IMR-90 (cell line): Measurements from ENCODE around the gene CDC42EP4. TPM values are rescaled to one million over a fixed set of nuclear protein-coding genes. Genes with fewer than 3 reads are reported as not detected.

Source experiments
- ATAC-seq: fragments of 200-7000 bp; cut with Tn5 transposase; 2 replicates; pipeline ENCODE4 v1.9.1; 2020; ENCODE audit warnings: low read depth, mild to moderate bottlenecking, moderate library complexity
- BruUV-seq: library from RNA; stranded (reverse); fragments of 400-500 nt; replicated peaks from 2 replicates; lab custom pipeline; 2021; lab: Mats Ljungman, UMichigan
- CTCF ChIA-PET: fragments of 300-600 bp; formaldehyde crosslinking; extraction: SDS; loops from one replicate; lab custom pipeline; 2021; ENCODE audit warnings: antibody characterized with exemption; lab: Yijun Ruan, JAX
- POLR2A ChIA-PET: fragments of 300-600 bp; sonication (Branson Sonifier 250); formaldehyde crosslinking; loops from one replicate; lab custom pipeline; 2022; ENCODE audit warnings: antibody characterized with exemption; ENCODE audit not compliant: unreplicated experiment; lab: Charles Lee
- DNase-seq: peaks from one replicate; pipeline ENCODE4 v3.0.0; 2013
- H2AFZ ChIP-seq: replicated peaks from 2 replicates; pipeline ENCODE3; 2013; ENCODE audit warnings: low read length, mild to moderate bottlenecking; ENCODE audit not compliant: poor library complexity
- H2AK5ac ChIP-seq: 2 replicates; pipeline ENCODE4 v1.6.1; 2013; ENCODE audit warnings: low read depth, low read length, inconsistent platforms
- H2AK9ac ChIP-seq: replicated peaks from 2 replicates; pipeline ENCODE3; 2013; ENCODE audit warnings: mild to moderate bottlenecking, low read depth, low read length, moderate library complexity; ENCODE audit not compliant: poor library complexity
- H2BK120ac ChIP-seq: 2 replicates; pipeline ENCODE4 v1.6.1; 2013; ENCODE audit warnings: low read depth, low read length, inconsistent platforms
- H2BK15ac ChIP-seq: 3 replicates; pipeline ENCODE4 v1.6.1; 2013; ENCODE audit warnings: low read depth, low read length, inconsistent platforms
- H2BK20ac ChIP-seq: 2 replicates; pipeline ENCODE4 v1.6.1; 2013; ENCODE audit warnings: low read depth, mild to moderate bottlenecking, inconsistent platforms, low read length, moderate library complexity
- H2BK5ac ChIP-seq: 2 replicates; pipeline ENCODE4 v1.6.1; 2013; ENCODE audit warnings: mild to moderate bottlenecking, low read depth, low read length, inconsistent platforms; ENCODE audit not compliant: poor library complexity, severe bottlenecking
- H3K14ac ChIP-seq: replicated peaks from 2 replicates; pipeline ENCODE4 v1.6.1; 2013; ENCODE audit warnings: low read depth, low read length, inconsistent platforms
- H3K18ac ChIP-seq: 2 replicates; pipeline ENCODE4 v1.6.1; 2013; ENCODE audit warnings: low read depth, low read length, control low read depth
- H3K23ac ChIP-seq: 2 replicates; pipeline ENCODE4 v1.6.1; 2013; ENCODE audit warnings: low read depth, low read length, inconsistent platforms
- H3K27ac ChIP-seq: 2 replicates; pipeline ENCODE4 v1.5.1; 2013; ENCODE audit warnings: mild to moderate bottlenecking, control low read depth, low read length; ENCODE audit not compliant: insufficient read depth
- H3K27me3 ChIP-seq: 2 replicates; pipeline ENCODE4 v1.6.1; 2013; ENCODE audit warnings: low read length; ENCODE audit not compliant: control insufficient read depth, insufficient read depth
- H3K36me3 ChIP-seq: 2 replicates; pipeline ENCODE4 v1.6.1; 2013; ENCODE audit warnings: low read length, mixed read lengths; ENCODE audit not compliant: control insufficient read depth, insufficient read depth
- H3K4ac ChIP-seq: 2 replicates; pipeline ENCODE4 v1.6.1; 2013; ENCODE audit warnings: low read depth, low read length, inconsistent platforms
- H3K4me1 ChIP-seq: 2 replicates; pipeline ENCODE4 v1.6.1; 2013; ENCODE audit warnings: low read length, mixed read lengths; ENCODE audit not compliant: control insufficient read depth, insufficient read depth
- H3K4me2 ChIP-seq: 2 replicates; pipeline ENCODE4 v1.6.1; 2013; ENCODE audit warnings: low read depth, mild to moderate bottlenecking, control low read depth, low read length, moderate library complexity
- H3K4me3 ChIP-seq: 2 replicates; pipeline ENCODE4 v1.5.1; 2013; ENCODE audit warnings: low read depth, mild to moderate bottlenecking, control low read depth, low read length, moderate library complexity; ENCODE audit not compliant: insufficient read depth
- H3K56ac ChIP-seq: 2 replicates; pipeline ENCODE4 v1.6.1; 2013; ENCODE audit warnings: low read length, inconsistent platforms; ENCODE audit not compliant: insufficient read depth; ENCODE audit errors: extremely low read depth
- H3K79me1 ChIP-seq, 2 experiments: 2 replicates each; pipeline ENCODE4 v1.6.1; 2013; ENCODE audit warnings: low read length in 2 of 2, inconsistent platforms in 1 of 2, low read depth in 1 of 2
- H3K9ac ChIP-seq: 2 replicates; pipeline ENCODE4 v1.6.1; 2013; ENCODE audit warnings: low read depth, low read length, control low read depth
- H3K9me1 ChIP-seq: 2 replicates; pipeline ENCODE4 v1.6.1; 2013; ENCODE audit warnings: low read length, inconsistent platforms; ENCODE audit not compliant: insufficient read depth
- H3K9me3 ChIP-seq: 2 replicates; pipeline ENCODE4 v1.6.1; 2013; ENCODE audit warnings: low read length; ENCODE audit not compliant: control insufficient read depth, insufficient read depth
- H4K20me1 ChIP-seq: 2 replicates; pipeline ENCODE4 v1.6.1; 2013; ENCODE audit warnings: low read length, inconsistent platforms; ENCODE audit not compliant: insufficient read depth
- H4K5ac ChIP-seq: 2 replicates; pipeline ENCODE4 v1.6.1; 2013; ENCODE audit warnings: mild to moderate bottlenecking, low read depth, low read length, control low read depth
- H4K8ac ChIP-seq, 2 experiments: 2 replicates each; pipeline ENCODE4 v1.6.1; 2013; ENCODE audit warnings: low read depth in 2 of 2, low read length in 2 of 2, control low read depth in 1 of 2, inconsistent platforms in 1 of 2
- H4K91ac ChIP-seq: 2 replicates; pipeline ENCODE4 v1.6.1; 2013; ENCODE audit warnings: low read depth, low read length, inconsistent platforms; ENCODE audit not compliant: insufficient read depth
- BHLHE40 ChIP-seq: fragments of 150-350 bp; IDR thresholded peaks from 2 replicates; pipeline ENCODE4 v1.6.1; 2016; ENCODE audit warnings: mild to moderate bottlenecking, low read depth, low read length
- CEBPB ChIP-seq: IDR thresholded peaks from 2 replicates; pipeline ENCODE4 v1.6.1; 2012; ENCODE audit warnings: low read depth, low read length, improper control_type of control experiment
- CHD1 ChIP-seq: IDR thresholded peaks from 2 replicates; pipeline ENCODE4 v1.6.1; 2012; ENCODE audit warnings: low read depth, low read length, improper control_type of control experiment
- CTCF ChIP-seq: conservative IDR thresholded peaks from 2 replicates; pipeline ENCODE4 v1.5.1; 2012; ENCODE audit warnings: mild to moderate bottlenecking, low read depth, low read length, improper control_type of control experiment
- FOS ChIP-seq: fragments of 150-350 bp; IDR thresholded peaks from 2 replicates; pipeline ENCODE4 v1.6.1; 2016; ENCODE audit warnings: low read depth, low read length
- MAFK ChIP-seq: IDR thresholded peaks from 2 replicates; pipeline ENCODE4 v1.6.1; 2012; ENCODE audit warnings: low read depth, low read length, improper control_type of control experiment
- MAZ ChIP-seq: IDR thresholded peaks from 2 replicates; pipeline ENCODE4 v1.6.1; 2012; ENCODE audit warnings: low read depth, mild to moderate bottlenecking, low read length, improper control_type of control experiment, moderate library complexity, borderline replicate concordance
- MXI1 ChIP-seq: IDR thresholded peaks from 2 replicates; pipeline ENCODE4 v1.6.1; 2012; ENCODE audit warnings: low read depth, mild to moderate bottlenecking, low read length, moderate library complexity, borderline replicate concordance
- NFE2L2 ChIP-seq: fragments of 150-350 bp; IDR thresholded peaks from 2 replicates; pipeline ENCODE4 v1.6.1; 2016; ENCODE audit warnings: low read depth, mild to moderate bottlenecking, low read length
- POLR2A ChIP-seq: IDR thresholded peaks from 2 replicates; pipeline ENCODE4 v1.6.1; 2012; ENCODE audit warnings: mild to moderate bottlenecking, low read depth, low read length
- RAD21 ChIP-seq: IDR thresholded peaks from 2 replicates; pipeline ENCODE4 v1.6.1; 2012; ENCODE audit warnings: low read length, improper control_type of control experiment
- RCOR1 ChIP-seq: IDR thresholded peaks from 2 replicates; pipeline ENCODE4 v1.6.1; 2012; ENCODE audit warnings: mild to moderate bottlenecking, low read length, improper control_type of control experiment; ENCODE audit not compliant: insufficient replicate concordance
- RFX5 ChIP-seq: IDR thresholded peaks from 2 replicates; pipeline ENCODE4 v1.8.0; 2012; ENCODE audit warnings: low read depth, mild to moderate bottlenecking, low read length, moderate library complexity
- SMC3 ChIP-seq: fragments of 150-350 bp; IDR thresholded peaks from 2 replicates; pipeline ENCODE4 v1.6.1; 2016; ENCODE audit warnings: low read depth, mild to moderate bottlenecking, antibody characterized with exemption, low read length, moderate library complexity
- USF2 ChIP-seq: fragments of 150-350 bp; IDR thresholded peaks from 2 replicates; pipeline ENCODE4 v1.6.1; 2017; ENCODE audit warnings: mild to moderate bottlenecking, antibody characterized with exemption, low read length, low read depth
- WGBS, 2 experiments: methylation state at CpG; one replicate each; pipeline versions ENCODE4 v1.1.5 to v1.1.7; 2013; ENCODE audit warnings: missing lambda C conversion rate in 2 of 2; ENCODE audit not compliant: insufficient read length in 1 of 2; ENCODE audit errors: extremely low coverage in 2 of 2; 5-methylcytosine and 5-hydroxymethylcytosine counted together
- dilution Hi-C: fragments of 300-500 bp; cut with HindIII; formaldehyde crosslinking; loops from one replicate; pipeline ENCODE4 v1.14.3; 2018; ENCODE audit warnings: low sequenced_read_pairs; ENCODE audit not compliant: unreplicated experiment
- in situ Hi-C: fragments of 300-500 bp; cut with MboI; formaldehyde crosslinking; loops from 3 replicates; pipeline ENCODE4 v1.14.3; 2019; ENCODE audit warnings: low sequenced_read_pairs, inconsistent platforms, mixed read lengths
- intact Hi-C: fragments of 100-400 bp; cut with micrococcal nuclease; formaldehyde crosslinking; loops from 2 replicates; pipeline ENCODE4 v1.10.0; 2022
- polyA plus RNA-seq, 3 experiments: library from polyadenylated mRNA; depleted of rRNA; stranded (reverse); fragments of >200 nt; gene quantifications; 2 replicates each; pipeline ENCODE4 v1.2.3, GENCODE V29; 2012; ENCODE audit warnings: low replicate concordance in 1 of 3
- total RNA-seq: library from RNA; depleted of rRNA; stranded (reverse); fragments of >200 nt; gene quantifications from 2 replicates; pipeline ENCODE4 v1.2.3, GENCODE V29; 2012
- TF ChIP-seq, protein P1 (sequence below): fragments of 150-350 bp; IDR thresholded peaks from 2 replicates; pipeline ENCODE4 v1.6.1; 2016; ENCODE audit warnings: low read depth, mild to moderate bottlenecking, low read length, moderate library complexity, borderline replicate concordance

The CDC42EP4 gene
- total and polyA plus RNA-seq, 2 of the 4 experiments (the other 2 are of a cell fraction), result 14.3 to 25.8 TPM

DNA sequence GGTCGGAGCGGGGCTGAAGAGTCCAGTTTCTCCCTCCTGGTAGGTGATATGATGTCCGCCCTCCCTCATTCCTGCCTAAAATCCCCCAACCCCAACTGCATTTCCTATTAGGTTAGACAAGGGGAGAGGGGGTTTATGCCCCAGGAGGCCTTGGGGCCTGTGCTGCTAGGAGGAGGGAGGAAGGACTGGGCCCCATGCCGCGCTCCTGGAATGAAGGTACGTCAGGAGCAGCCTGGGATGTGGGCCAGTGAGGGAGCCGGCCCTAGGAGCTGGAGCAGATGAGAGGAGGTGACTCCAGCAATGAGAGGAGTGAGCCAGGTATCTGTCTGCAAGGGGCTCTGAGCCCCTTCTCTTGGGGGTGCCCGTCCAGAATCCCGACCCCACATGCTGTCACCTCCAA, 46.9 kb upstream of the CDC42EP4 start:
- no peak overlapping the region for H3K27ac ChIP-seq
- H3K18ac ChIP-seq, result no peak overlapping the region
- H3K14ac ChIP-seq, result no peak overlapping the region
- peak overlapping the region; percentile 77 for H2AK9ac ChIP-seq
- H3K4me1 ChIP-seq, result peaks cover 2% of the 10 kb centered on the region; the same call in 1 of the 2 replicates
- H4K20me1 ChIP-seq, result no peaks in the 10 kb centered on the region; the same call in 1 of the 2 replicates
- H3K4me3 ChIP-seq, result no peak overlapping the region
- H3K4me2 ChIP-seq, result no peak overlapping the region
- H4K8ac ChIP-seq, result no peak overlapping the region
- no peaks in the 10 kb centered on the region for H3K9me1 ChIP-seq
- dilution Hi-C loops (no loop called here), intact Hi-C loops (no loop called here), in situ Hi-C loops (loop anchor here (25.0 kb wide), 1 partner anchor 771 kb away; no protein-coding TSS in a partner anchor)
- H4K91ac ChIP-seq, result no peak overlapping the region
- WGBS, 2 experiments, result 80% methylated on average over 2 of the region's 9 CpGs; no CpG with 5 or more reads in 1 of the 2 experiments
- no peak overlapping the region for H2BK5ac ChIP-seq
- peaks cover 10% of the 10 kb centered on the region for H3K27me3 ChIP-seq
- H3K4ac ChIP-seq, result no peak overlapping the region
- DNase-seq (no peak), ATAC-seq (no peak)
- no peak overlapping the region for H4K5ac ChIP-seq
- no peaks in the 10 kb centered on the region for H3K79me1 ChIP-seq
- H3K56ac ChIP-seq, result no peak overlapping the region
- ChIA-PET POLR2A (no interaction called here), CTCF (no interaction called here)
- H2AFZ ChIP-seq, result no peak overlapping the region
- no peaks in the 10 kb centered on the region for H3K36me3 ChIP-seq
- H2AK5ac ChIP-seq, result no peak overlapping the region
- no peak overlapping the region for H3K23ac ChIP-seq
- H2BK15ac ChIP-seq, result no peak overlapping the region
- no peak overlapping the region for H2BK120ac ChIP-seq
- H3K9me3 ChIP-seq, result no peaks in the 10 kb centered on the region
- H3K9ac ChIP-seq, result no peak overlapping the region
- TF ChIP-seq RCOR1, result no peak
- no peak for TF ChIP-seq RAD21
- TF ChIP-seq MAFK, result no peak
- no peak for TF ChIP-seq MXI1
- TF ChIP-seq FOS, result no peak
- TF ChIP-seq POLR2A, result no peak
- no peak for TF ChIP-seq MAZ
- TF ChIP-seq CEBPB, result no peak
- no peak for TF ChIP-seq CTCF
- no peak for TF ChIP-seq USF2
- TF ChIP-seq SMC3, result no peak
- no peak for TF ChIP-seq BHLHE40
- TF ChIP-seq RFX5, result no peak
- TF ChIP-seq, protein P1, sequence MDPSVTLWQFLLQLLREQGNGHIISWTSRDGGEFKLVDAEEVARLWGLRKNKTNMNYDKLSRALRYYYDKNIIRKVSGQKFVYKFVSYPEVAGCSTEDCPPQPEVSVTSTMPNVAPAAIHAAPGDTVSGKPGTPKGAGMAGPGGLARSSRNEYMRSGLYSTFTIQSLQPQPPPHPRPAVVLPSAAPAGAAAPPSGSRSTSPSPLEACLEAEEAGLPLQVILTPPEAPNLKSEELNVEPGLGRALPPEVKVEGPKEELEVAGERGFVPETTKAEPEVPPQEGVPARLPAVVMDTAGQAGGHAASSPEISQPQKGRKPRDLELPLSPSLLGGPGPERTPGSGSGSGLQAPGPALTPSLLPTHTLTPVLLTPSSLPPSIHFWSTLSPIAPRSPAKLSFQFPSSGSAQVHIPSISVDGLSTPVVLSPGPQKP, result no peak
- no peak for TF ChIP-seq CHD1
- no peak for TF ChIP-seq NFE2L2
- no peak overlapping the region for H2BK20ac ChIP-seq
- BruUV-seq, result no TSS peak
